Measurements from ENCODE around the gene SMCHD1.
"Not testable (repeated sequence)": the region's sequence is repeated elsewhere in the genome, so short reads cannot be mapped to it uniquely, and the experiment has no call there.

The SMCHD1 gene

GRCh38 chr18:2716394-2717326 is 61.1 kb downstream of the SMCHD1 start:
- DNase-seq: peak in 22 of 56 donors; percentile 3 to 61 (median 10)

GRCh38 chr18:2717407-2717806 is 61.9 kb downstream of the SMCHD1 start:
- DNase-seq: peak in 1 of 56 donors; percentile 5

GRCh38 chr18:2719040-2719439 is 63.5 kb downstream of the SMCHD1 start:
- no peak for DNase-seq

- DNase-seq: no peak
Observed at GRCh38 chr18:2723207-2723606, 67.7 kb downstream of the SMCHD1 start.

- DNase-seq: no peak
Observed at GRCh38 chr18:2729757-2730156, 74.2 kb downstream of the SMCHD1 start.

GRCh38 chr18:2736823-2737222 is 81.3 kb downstream of the SMCHD1 start:
- DNase-seq: no peak

GRCh38 chr18:2740082-2740481 is 84.6 kb downstream of the SMCHD1 start:
- not testable (repeated sequence) for DNase-seq

- no peak for DNase-seq
Observed at GRCh38 chr18:2746274-2746673, 90.7 kb downstream of the SMCHD1 start.

- no peak for DNase-seq
Observed at GRCh38 chr18:2758309-2758708, 102.8 kb downstream of the SMCHD1 start.

- DNase-seq: no peak
Observed at GRCh38 chr18:2774669-2775068, 119.1 kb downstream of the SMCHD1 start.

- no peak for DNase-seq
Observed at GRCh38 chr18:2776601-2777000, 121.1 kb downstream of the SMCHD1 start.

GRCh38 chr18:2777241-2777640 is 121.7 kb downstream of the SMCHD1 start:
- DNase-seq: no peak

- no peak for DNase-seq
Observed at GRCh38 chr18:2780750-2781149, 125.2 kb downstream of the SMCHD1 start.

GRCh38 chr18:2787225-2787624 is 131.7 kb downstream of the SMCHD1 start:
- no peak for DNase-seq

GRCh38 chr18:2792395-2792794 is 136.9 kb downstream of the SMCHD1 start:
- DNase-seq: no peak

GRCh38 chr18:2794159-2794558 is 138.6 kb downstream of the SMCHD1 start:
- DNase-seq: no peak

GRCh38 chr18:2797951-2798350 is 142.4 kb downstream of the SMCHD1 start:
- DNase-seq: no peak

GRCh38 chr18:2799369-2799768 is 143.8 kb downstream of the SMCHD1 start:
- DNase-seq: no peak

- DNase-seq: no peak
Observed at GRCh38 chr18:2805970-2806943, 150.7 kb downstream of the SMCHD1 start.

GRCh38 chr18:2808640-2809039 is 153.1 kb downstream of the SMCHD1 start:
- DNase-seq: not testable (repeated sequence)

GRCh38 chr18:2809666-2810183 is 154.2 kb downstream of the SMCHD1 start:
- not testable (repeated sequence) for DNase-seq

GRCh38 chr18:2811416-2811815 is 155.9 kb downstream of the SMCHD1 start:
- no peak for DNase-seq
